GM12873 (cell line): ENCODE results near the gene ZNRF1.

Experiments
- CTCF ChIP-seq: IDR thresholded peaks from 2 replicates; pipeline ENCODE4 v1.5.1; 2012; ENCODE audit warnings: low read depth, mild to moderate bottlenecking, moderate library complexity, low read length, control low read depth; ENCODE audit not compliant: insufficient read depth; ENCODE audit errors: missing control alignments

ZNRF1 gene

GRCh38 chr16:75071621-75072020, 72.8 kb downstream of the ZNRF1 start:
- no peak for TF ChIP-seq CTCF

GRCh38 chr16:75072239-75072947, 73.6 kb downstream of the ZNRF1 start:
- TF ChIP-seq CTCF = no peak

- no peak for TF ChIP-seq CTCF
Observed at GRCh38 chr16:75073545-75074303, 74.9 kb downstream of the ZNRF1 start.

GRCh38 chr16:75074304-75074793, 75.5 kb downstream of the ZNRF1 start:
- no peak for TF ChIP-seq CTCF

- TF ChIP-seq CTCF = no peak
Observed at GRCh38 chr16:75074920-75075687, 76.3 kb downstream of the ZNRF1 start.

GRCh38 chr16:75075688-75076268, 77.0 kb downstream of the ZNRF1 start:
- no peak for TF ChIP-seq CTCF
